NCI-H146 treated with DMSO at 0.1 percent for 48 hours (cell line): ENCODE data around the gene HDAC7.

ENCODE experiments used
- DNase-seq: peaks from one replicate; lab custom pipeline; 2025; ENCODE audit not compliant: unreplicated experiment; lab: John Stamatoyannopoulos, UW

The HDAC7 gene

DNA sequence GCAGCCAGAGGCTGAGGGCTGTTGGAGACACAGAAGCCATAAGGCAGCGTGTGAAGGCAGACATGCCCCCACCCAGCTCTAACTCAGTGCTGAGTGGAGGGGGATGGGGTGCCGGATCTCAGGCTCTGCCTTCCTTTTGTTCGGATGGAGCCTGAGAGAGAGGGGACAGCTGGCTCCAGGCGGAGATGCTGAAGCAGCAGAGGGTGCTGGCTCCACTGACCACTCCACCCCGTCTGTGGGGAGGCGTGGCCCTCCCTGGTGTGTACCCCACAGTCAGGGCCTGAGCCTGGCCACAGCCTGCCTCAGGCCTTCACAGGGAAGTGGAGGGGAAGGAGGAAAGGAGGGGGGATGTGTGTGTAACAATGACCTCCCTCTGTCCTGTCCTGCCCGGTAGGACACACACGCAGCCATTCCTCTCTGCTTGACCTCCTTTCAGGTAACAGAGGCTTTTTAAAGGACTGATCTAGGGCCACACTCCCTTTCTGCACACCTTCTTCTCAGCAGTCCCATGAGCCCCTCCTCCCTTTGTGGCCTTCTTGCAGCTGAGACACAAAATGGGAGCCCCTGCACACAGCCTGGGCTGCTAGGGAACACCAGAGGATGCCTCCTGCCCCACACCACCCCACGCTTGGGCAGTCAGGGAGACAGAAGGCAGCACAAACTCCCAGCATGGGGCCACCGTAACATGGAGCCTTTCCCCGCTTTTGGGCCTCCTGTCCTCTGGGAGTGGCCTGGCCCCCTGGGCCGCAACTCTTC is 84.8 kb downstream of the HDAC7 start:
- DNase-seq, result no peak

- no peak for DNase-seq
Observed at GRCh38 chr12:47733142-47733541, 86.6 kb downstream of the HDAC7 start.
